Endodermal cell (in vitro differentiated cells): ENCODE results near the gene WNK1. TPM values are rescaled to one million over a fixed set of nuclear protein-coding genes. Genes with fewer than 3 reads are reported as not detected.

Experiments used
- DNase-seq: peaks from one replicate; pipeline ENCODE4 v3.0.0-alpha.2; 2017
- H3K27ac ChIP-seq: 2 replicates; pipeline ENCODE4 v1.5.1; 2013; ENCODE audit warnings: mild to moderate bottlenecking, low read depth, low read length, moderate library complexity
- H3K27me3 ChIP-seq: 2 replicates; pipeline ENCODE4 v1.6.1; 2013; ENCODE audit warnings: mild to moderate bottlenecking, low read length, moderate library complexity; ENCODE audit not compliant: insufficient read depth, control insufficient read depth, poor library complexity, severe bottlenecking
- H3K36me3 ChIP-seq: 2 replicates; pipeline ENCODE4 v1.7.0; 2013; ENCODE audit warnings: mild to moderate bottlenecking, low read length, moderate library complexity; ENCODE audit not compliant: control insufficient read depth, insufficient read depth
- H3K4me1 ChIP-seq: one replicate; pipeline ENCODE4 v1.7.0; 2013; ENCODE audit warnings: low read length; ENCODE audit not compliant: control insufficient read depth, insufficient read depth
- H3K4me3 ChIP-seq: 2 replicates; pipeline ENCODE4 v1.5.1; 2013; ENCODE audit warnings: mild to moderate bottlenecking, low read length, moderate library complexity
- H3K9ac ChIP-seq: 2 replicates; pipeline ENCODE4 v1.6.1; 2013; ENCODE audit warnings: mild to moderate bottlenecking, low read length, moderate library complexity; ENCODE audit not compliant: poor library complexity, severe bottlenecking; ENCODE audit errors: extremely low read depth
- H3K9me3 ChIP-seq: 2 replicates; pipeline ENCODE4 v1.6.1; 2013; ENCODE audit warnings: mild to moderate bottlenecking, low read length, moderate library complexity; ENCODE audit not compliant: control insufficient read depth
- H3K27ac Mint-ChIP-seq: 2 replicates; pipeline ENCODE4 v1.8.0; 2020; ENCODE audit warnings: mixed read lengths
- H3K27me3 Mint-ChIP-seq: 2 replicates; pipeline ENCODE4 v1.8.0; 2021; ENCODE audit warnings: mild to moderate bottlenecking, mixed read lengths; ENCODE audit not compliant: insufficient read depth
- H3K36me3 Mint-ChIP-seq: 2 replicates; pipeline ENCODE4 v1.8.0; 2020; ENCODE audit warnings: low read depth, mixed read lengths
- H3K4me1 Mint-ChIP-seq: 2 replicates; pipeline ENCODE4 v1.8.0; 2020; ENCODE audit warnings: mixed read lengths
- H3K4me3 Mint-ChIP-seq: 2 replicates; pipeline ENCODE4 v1.8.0; 2020; ENCODE audit warnings: mild to moderate bottlenecking, moderate library complexity, mixed read lengths
- H3K9me3 Mint-ChIP-seq: 2 replicates; pipeline ENCODE4 v1.8.0; 2020; ENCODE audit warnings: mild to moderate bottlenecking, mixed read lengths
- WGBS, 2 experiments: methylation state at CpG; one replicate each; pipeline versions ENCODE4 v1.1.5 to v1.1.7; 2013; ENCODE audit warnings: missing lambda C conversion rate in 2 of 2, mixed read lengths in 1 of 2; ENCODE audit not compliant: insufficient coverage in 1 of 2, insufficient read length in 1 of 2; 5-methylcytosine and 5-hydroxymethylcytosine counted together
- total RNA-seq, 2 donors: library from RNA; stranded (reverse); fragmentation: NEBNext Ultra II Directional in 1 of 2; extraction: Animal tissue kit (Norgen Biotek cat#: 25700) in 1 of 2; gene quantifications; 2 replicates in 1 of 2; 3 replicates in 1 of 2; pipeline ENCODE4 v1.2.1, GENCODE V29; 2021
- TF ChIP-seq, protein P1 (sequence below): fragments of 200-600 bp; sonication (generic); conservative IDR thresholded peaks from 2 replicates; pipeline ENCODE4 v1.5.0; 2021; ENCODE audit warnings: antibody characterized with exemption, mild to moderate bottlenecking

WNK1 gene
- total RNA-seq, 2 donors from 2014 or later = 199 to 412 TPM

DNA sequence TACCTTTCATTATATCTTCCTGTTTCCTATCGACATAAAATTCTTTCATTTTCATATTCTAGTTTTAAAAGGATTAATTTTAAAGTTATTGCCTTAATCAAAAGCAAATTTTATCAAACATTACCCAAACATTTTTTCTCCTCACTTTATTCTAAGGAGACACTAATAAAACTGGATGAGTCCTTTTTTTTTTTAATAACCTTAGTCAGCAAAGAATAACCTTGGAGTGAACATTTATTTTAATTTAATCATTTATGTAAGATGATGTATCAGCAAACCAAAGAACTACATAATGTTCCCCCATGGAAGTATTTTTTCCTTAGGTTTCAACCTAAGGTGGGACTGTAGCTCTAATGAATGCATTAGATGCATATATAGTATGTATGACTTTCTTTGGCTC lies 113.2 kb downstream of the WNK1 start:
- no peaks in the 10 kb centered on the region for H3K9me3 Mint-ChIP-seq
- DNase-seq = no peak
- H3K9me3 ChIP-seq = no peaks in the 10 kb centered on the region
- H3K4me1 Mint-ChIP-seq = no peaks in the 10 kb centered on the region
- no peaks in the 10 kb centered on the region for H3K27me3 Mint-ChIP-seq
- 100% methylated on average over 1 of the region's 1 CpG; no CpG with 5 or more reads in 1 of the 2 experiments for WGBS, 2 experiments
- H3K4me1 ChIP-seq = no peaks in the 10 kb centered on the region
- no peak overlapping the region for H3K27ac Mint-ChIP-seq
- peaks cover 67% of the 10 kb centered on the region for H3K36me3 Mint-ChIP-seq
- H3K36me3 ChIP-seq = peaks cover 100% of the 10 kb centered on the region
- H3K4me3 ChIP-seq = no peak overlapping the region
- no peak overlapping the region for H3K9ac ChIP-seq
- H3K27me3 ChIP-seq = no peaks in the 10 kb centered on the region
- H3K4me3 Mint-ChIP-seq = no peak overlapping the region
- H3K27ac ChIP-seq = no peak overlapping the region
- TF ChIP-seq, protein P1, sequence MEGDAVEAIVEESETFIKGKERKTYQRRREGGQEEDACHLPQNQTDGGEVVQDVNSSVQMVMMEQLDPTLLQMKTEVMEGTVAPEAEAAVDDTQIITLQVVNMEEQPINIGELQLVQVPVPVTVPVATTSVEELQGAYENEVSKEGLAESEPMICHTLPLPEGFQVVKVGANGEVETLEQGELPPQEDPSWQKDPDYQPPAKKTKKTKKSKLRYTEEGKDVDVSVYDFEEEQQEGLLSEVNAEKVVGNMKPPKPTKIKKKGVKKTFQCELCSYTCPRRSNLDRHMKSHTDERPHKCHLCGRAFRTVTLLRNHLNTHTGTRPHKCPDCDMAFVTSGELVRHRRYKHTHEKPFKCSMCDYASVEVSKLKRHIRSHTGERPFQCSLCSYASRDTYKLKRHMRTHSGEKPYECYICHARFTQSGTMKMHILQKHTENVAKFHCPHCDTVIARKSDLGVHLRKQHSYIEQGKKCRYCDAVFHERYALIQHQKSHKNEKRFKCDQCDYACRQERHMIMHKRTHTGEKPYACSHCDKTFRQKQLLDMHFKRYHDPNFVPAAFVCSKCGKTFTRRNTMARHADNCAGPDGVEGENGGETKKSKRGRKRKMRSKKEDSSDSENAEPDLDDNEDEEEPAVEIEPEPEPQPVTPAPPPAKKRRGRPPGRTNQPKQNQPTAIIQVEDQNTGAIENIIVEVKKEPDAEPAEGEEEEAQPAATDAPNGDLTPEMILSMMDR = no peak

DNA sequence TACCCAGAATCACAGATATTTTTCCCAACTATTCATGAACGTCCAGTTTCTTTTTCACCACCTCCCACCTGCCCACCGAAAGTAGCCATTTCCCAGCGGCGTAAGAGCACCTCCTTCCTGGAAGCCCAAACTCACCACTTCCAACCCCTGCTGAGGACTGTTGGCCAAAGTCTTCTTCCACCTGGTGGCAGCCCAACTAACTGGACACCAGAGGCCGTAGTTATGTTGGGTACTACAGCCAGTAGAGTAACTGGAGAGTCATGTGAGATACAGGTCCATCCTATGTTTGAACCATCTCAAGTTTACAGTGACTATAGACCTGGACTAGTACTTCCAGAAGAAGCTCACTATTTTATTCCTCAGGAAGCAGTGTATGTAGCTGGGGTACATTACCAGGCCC lies 115.5 kb downstream of the WNK1 start:
- no peak overlapping the region for H3K9ac ChIP-seq
- no peaks in the 10 kb centered on the region for H3K27me3 ChIP-seq
- Mint-ChIP-seq H3K4me3 (no peak overlapping the region), H3K36me3 (peaks cover 63% of the 10 kb centered on the region), H3K27ac (no peak overlapping the region), H3K27me3 (no peaks in the 10 kb centered on the region), H3K9me3 (no peaks in the 10 kb centered on the region), H3K4me1 (peaks cover 2% of the 10 kb centered on the region)
- H3K4me1 ChIP-seq = no peaks in the 10 kb centered on the region
- TF ChIP-seq, protein P1 = peak; percentile 56
- DNase-seq = no peak
- no peak overlapping the region for H3K27ac ChIP-seq
- peaks cover 93% of the 10 kb centered on the region for H3K36me3 ChIP-seq
- H3K9me3 ChIP-seq = no peaks in the 10 kb centered on the region
- 95 to 100% methylated on average over 4 to 5 of the region's 5 CpGs for WGBS, 2 experiments
- H3K4me3 ChIP-seq = no peak overlapping the region

DNA sequence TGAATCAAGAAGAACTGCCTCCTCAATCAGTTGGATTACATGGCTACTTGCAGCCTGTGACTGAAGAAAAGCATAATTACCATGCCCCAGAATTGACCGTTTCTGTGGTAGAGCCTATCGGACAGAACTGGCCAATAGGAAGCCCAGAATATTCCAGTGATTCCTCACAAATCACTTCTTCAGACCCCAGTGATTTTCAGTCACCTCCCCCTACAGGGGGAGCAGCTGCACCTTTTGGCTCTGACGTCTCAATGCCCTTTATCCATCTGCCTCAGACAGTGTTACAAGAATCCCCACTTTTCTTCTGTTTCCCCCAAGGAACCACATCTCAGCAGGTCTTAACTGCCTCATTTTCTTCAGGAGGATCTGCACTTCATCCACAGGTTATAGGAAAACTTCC lies 116.3 kb downstream of the WNK1 start:
- TF ChIP-seq, protein P1 = peak; percentile 76
- Histone ChIP-seq H3K4me1 (no peaks in the 10 kb centered on the region), H3K4me3 (no peak overlapping the region), H3K9me3 (no peaks in the 10 kb centered on the region), H3K9ac (no peak overlapping the region), H3K36me3 (peaks cover 93% of the 10 kb centered on the region), H3K27ac (no peak overlapping the region), H3K27me3 (no peaks in the 10 kb centered on the region)
- no peaks in the 10 kb centered on the region for H3K9me3 Mint-ChIP-seq
- peaks cover 2% of the 10 kb centered on the region for H3K4me1 Mint-ChIP-seq
- WGBS, 2 experiments = 81 to 86% methylated on average over 2 to 3 of the region's 3 CpGs
- H3K36me3 Mint-ChIP-seq = peaks cover 63% of the 10 kb centered on the region
- peak; percentile 70 for DNase-seq
- no peak overlapping the region for H3K27ac Mint-ChIP-seq
- no peaks in the 10 kb centered on the region for H3K27me3 Mint-ChIP-seq
- H3K4me3 Mint-ChIP-seq = no peak overlapping the region
